Stomach (tissue), 4 donors: Measurements from ENCODE around the gene BCL2L11.

Experiments
- POLR2A ChIP-seq, 4 donors: fragments of 450-650 bp; IDR thresholded peaks; one replicate each; pipeline ENCODE4 v1.6.1; 2016; ENCODE audit warnings: antibody characterized with exemption in 4 of 4, control low read depth in 2 of 4, mild to moderate bottlenecking in 1 of 4, moderate library complexity in 1 of 4
- POLR2AphosphoS5 ChIP-seq, 3 donors: sonication (generic); formaldehyde crosslinking; IDR thresholded peaks; one replicate each; pipeline ENCODE4 v1.6.1; 2016; ENCODE audit warnings: antibody characterized with exemption in 3 of 3
- TF ChIP-seq, protein P1 (sequence below), 7 experiments: fragments of 450-650 bp in 4 of 7; fragments of 200-600 bp in 3 of 7; sonication (generic) in 3 of 7; IDR thresholded peaks; one replicate each; pipeline ENCODE4 v1.5.1; 2016 to 2019; ENCODE audit warnings: antibody characterized with exemption in 7 of 7, control low read depth in 2 of 7, mild to moderate bottlenecking in 1 of 7

GRCh38 chr2:111185361-111186022 is 64.8 kb downstream of the BCL2L11 start:
- TF ChIP-seq, protein P1, sequence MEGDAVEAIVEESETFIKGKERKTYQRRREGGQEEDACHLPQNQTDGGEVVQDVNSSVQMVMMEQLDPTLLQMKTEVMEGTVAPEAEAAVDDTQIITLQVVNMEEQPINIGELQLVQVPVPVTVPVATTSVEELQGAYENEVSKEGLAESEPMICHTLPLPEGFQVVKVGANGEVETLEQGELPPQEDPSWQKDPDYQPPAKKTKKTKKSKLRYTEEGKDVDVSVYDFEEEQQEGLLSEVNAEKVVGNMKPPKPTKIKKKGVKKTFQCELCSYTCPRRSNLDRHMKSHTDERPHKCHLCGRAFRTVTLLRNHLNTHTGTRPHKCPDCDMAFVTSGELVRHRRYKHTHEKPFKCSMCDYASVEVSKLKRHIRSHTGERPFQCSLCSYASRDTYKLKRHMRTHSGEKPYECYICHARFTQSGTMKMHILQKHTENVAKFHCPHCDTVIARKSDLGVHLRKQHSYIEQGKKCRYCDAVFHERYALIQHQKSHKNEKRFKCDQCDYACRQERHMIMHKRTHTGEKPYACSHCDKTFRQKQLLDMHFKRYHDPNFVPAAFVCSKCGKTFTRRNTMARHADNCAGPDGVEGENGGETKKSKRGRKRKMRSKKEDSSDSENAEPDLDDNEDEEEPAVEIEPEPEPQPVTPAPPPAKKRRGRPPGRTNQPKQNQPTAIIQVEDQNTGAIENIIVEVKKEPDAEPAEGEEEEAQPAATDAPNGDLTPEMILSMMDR (IDR thresholded peaks at IDR 0.05): no peak
- TF ChIP-seq POLR2A (IDR thresholded peaks at IDR 0.05) (no peak), POLR2AphosphoS5 (IDR thresholded peaks at IDR 0.05) (peak in 2 of 3 donors; percentile 49 to 52)
